ENCODE data around the gene NR0B1.

The NR0B1 gene

GRCh38 chrX:30309139-30309571 lies at the start of gene NR0B1:
Gene NR0B1 (minus strand): TSS chrX:30309390. CDS start chrX:30309363, 27 bp downstream.
- no peak for DNase-seq (ENCODE audit: low read depth)

- DNase-seq (ENCODE audit: low read depth) = no peak
Measured at GRCh38 chrX:30349946-30350345, 40.8 kb upstream of the NR0B1 start.

GRCh38 chrX:30343206-30343605 lies 34.0 kb upstream of the NR0B1 start:
- DNase-seq (ENCODE audit: low read depth) = no peak

GRCh38 chrX:30340753-30341152 lies 31.6 kb upstream of the NR0B1 start:
- no peak for DNase-seq (ENCODE audit: low read depth)

- no peak for DNase-seq (ENCODE audit: low read depth)
Measured at GRCh38 chrX:30327762-30328161, 18.6 kb upstream of the NR0B1 start.

GRCh38 chrX:30317308-30317707 lies 8.1 kb upstream of the NR0B1 start:
- DNase-seq (ENCODE audit: low read depth) = no peak

- no peak for DNase-seq (ENCODE audit: low read depth)
Measured at GRCh38 chrX:30313322-30313721, 4.1 kb upstream of the NR0B1 start.

GRCh38 chrX:30312858-30313257 lies 3.7 kb upstream of the NR0B1 start:
- DNase-seq (ENCODE audit: low read depth) = no peak

- DNase-seq (ENCODE audit: low read depth) = no peak
Measured at GRCh38 chrX:30310429-30311206, 1.4 kb upstream of the NR0B1 start.

GRCh38 chrX:30308263-30309138 lies 689 bp downstream of the NR0B1 start:
- DNase-seq (ENCODE audit: low read depth) = no peak

GRCh38 chrX:30307466-30307865 lies 1.7 kb downstream of the NR0B1 start:
- DNase-seq (ENCODE audit: low read depth) = no peak

- DNase-seq (ENCODE audit: low read depth) = no peak
Measured at GRCh38 chrX:30304866-30305265, 4.3 kb downstream of the NR0B1 start.

GRCh38 chrX:30302956-30303355 lies 6.2 kb downstream of the NR0B1 start:
- peak; percentile 4 for DNase-seq (ENCODE audit: low read depth)

GRCh38 chrX:30301963-30302362 lies 7.2 kb downstream of the NR0B1 start:
- DNase-seq (ENCODE audit: low read depth) = no peak

GRCh38 chrX:30301208-30301607 lies 8.0 kb downstream of the NR0B1 start:
- DNase-seq (ENCODE audit: low read depth) = no peak

- DNase-seq (ENCODE audit: low read depth) = no peak
Measured at GRCh38 chrX:30296408-30297254, 12.6 kb downstream of the NR0B1 start.

- peak; percentile 70 for DNase-seq (ENCODE audit: low read depth)
Measured at GRCh38 chrX:30283456-30284200, 25.6 kb downstream of the NR0B1 start.

- no peak for DNase-seq (ENCODE audit: low read depth)
Measured at GRCh38 chrX:30282527-30282926, 26.7 kb downstream of the NR0B1 start.

- no peak for DNase-seq (ENCODE audit: low read depth)
Measured at GRCh38 chrX:30280428-30280827, 28.8 kb downstream of the NR0B1 start.

- peak; percentile 13 for DNase-seq (ENCODE audit: low read depth)
Measured at GRCh38 chrX:30278365-30278764, 30.8 kb downstream of the NR0B1 start.

GRCh38 chrX:30275498-30275897 lies 33.7 kb downstream of the NR0B1 start:
- DNase-seq (ENCODE audit: low read depth) = peak; percentile 5
